ENCODE results near the gene ZCCHC8. TPM values are rescaled to one million over a fixed set of nuclear protein-coding genes. Genes with fewer than 3 reads are reported as not detected.
"Not testable (repeated sequence)": the region's sequence is repeated elsewhere in the genome, so short reads cannot be mapped to it uniquely, and the experiment has no call there.

ZCCHC8 gene
- total RNA-seq, 1 experiment from 2014 or later: 41.8 TPM

- no TSS peak for BruUV-seq (replicated peaks)
- DNase-seq (ENCODE audit: unreplicated experiment): peak; percentile 88
- no peak for TF ChIP-seq CTCF (IDR thresholded peaks at IDR 0.05; ENCODE audit: unreplicated experiment)
- intact Hi-C loops (cut with micrococcal nuclease): loop anchor here (1.0 kb wide), 1 partner anchor 14 kb away; no protein-coding TSS in a partner anchor
- CTCF ChIA-PET: no interaction called here
- H3K4me1 Mint-ChIP-seq (ENCODE audit: insufficient read depth, unreplicated experiment): peaks cover 22% of the 10 kb centered on the region
- POLR2A ChIA-PET: interaction anchor here (0.6 to 3.1 kb wide), 10 partner anchors 12 to 89 kb away, joined by 3 to 21 read pairs (median 3); partner anchors contain the start of genes KNTC1 and RSRC2
- peaks cover 8% of the 10 kb centered on the region for H3K36me3 Mint-ChIP-seq (ENCODE audit: insufficient read depth, unreplicated experiment)
- no peak overlapping the region for H3K27ac Mint-ChIP-seq (ENCODE audit: low read depth, unreplicated experiment)
- peak overlapping the region; percentile 13 for H3K4me3 Mint-ChIP-seq (ENCODE audit: unreplicated experiment)
- no peaks in the 10 kb centered on the region for H3K27me3 Mint-ChIP-seq (ENCODE audit: insufficient read depth, unreplicated experiment)
- no peaks in the 10 kb centered on the region for H3K9me3 Mint-ChIP-seq (ENCODE audit: unreplicated experiment)
These were observed 63.0 kb downstream of the ZCCHC8 start for GRCh38 chr12:122437656-122438121.

- H3K4me3 Mint-ChIP-seq (ENCODE audit: unreplicated experiment): no peak overlapping the region
- intact Hi-C loops (cut with micrococcal nuclease): no loop called here
- H3K9me3 Mint-ChIP-seq (ENCODE audit: unreplicated experiment): no peaks in the 10 kb centered on the region
- ChIA-PET CTCF (interaction anchor here (0.6 to 0.9 kb wide), 2 partner anchors 8 to 59 kb away, joined by 3 to 6 read pairs; no protein-coding TSS in a partner anchor), POLR2A (interaction anchor here (0.7 to 1.4 kb wide), 6 partner anchors 10 to 66 kb away, joined by 3 to 4 read pairs (median 3); partner anchors contain the start of genes CLIP1 and ZCCHC8)
- H3K36me3 Mint-ChIP-seq (ENCODE audit: insufficient read depth, unreplicated experiment): peaks cover 1% of the 10 kb centered on the region
- BruUV-seq (replicated peaks): no TSS peak
- H3K4me1 Mint-ChIP-seq (ENCODE audit: insufficient read depth, unreplicated experiment): peaks cover 22% of the 10 kb centered on the region
- H3K27ac Mint-ChIP-seq (ENCODE audit: low read depth, unreplicated experiment): no peak overlapping the region
- DNase-seq (ENCODE audit: unreplicated experiment): no peak
- no peaks in the 10 kb centered on the region for H3K27me3 Mint-ChIP-seq (ENCODE audit: insufficient read depth, unreplicated experiment)
- TF ChIP-seq CTCF (IDR thresholded peaks at IDR 0.05; ENCODE audit: unreplicated experiment): no peak
These were observed 65.5 kb downstream of the ZCCHC8 start for GRCh38 chr12:122435186-122435585.

- H3K4me3 Mint-ChIP-seq (ENCODE audit: unreplicated experiment); DNase-seq (ENCODE audit: unreplicated experiment); BruUV-seq (replicated peaks); intact Hi-C loops (cut with micrococcal nuclease); H3K27me3 Mint-ChIP-seq (ENCODE audit: insufficient read depth, unreplicated experiment); H3K36me3 Mint-ChIP-seq (ENCODE audit: insufficient read depth, unreplicated experiment); H3K4me1 Mint-ChIP-seq (ENCODE audit: insufficient read depth, unreplicated experiment); H3K9me3 Mint-ChIP-seq (ENCODE audit: unreplicated experiment); H3K27ac Mint-ChIP-seq (ENCODE audit: low read depth, unreplicated experiment): not testable (repeated sequence)
- ChIA-PET CTCF (interaction anchor here (0.7 to 1.6 kb wide), 2 partner anchors 18 to 25 kb away, joined by 4 to 6 read pairs; no protein-coding TSS in a partner anchor), POLR2A (interaction anchor here (1.2 kb wide), 1 partner anchor 11 kb away, joined by 3 read pairs; no protein-coding TSS in a partner anchor)
These were observed 71.7 kb downstream of the ZCCHC8 start for GRCh38 chr12:122429043-122429442.

GRCh38 chr12:122427403-122427802 is 73.3 kb downstream of the ZCCHC8 start:
- no peak for DNase-seq (ENCODE audit: unreplicated experiment)
- intact Hi-C loops (cut with micrococcal nuclease): no loop called here
- Mint-ChIP-seq H3K9me3 (ENCODE audit: unreplicated experiment) (no peaks in the 10 kb centered on the region), H3K4me3 (ENCODE audit: unreplicated experiment) (no peak overlapping the region), H3K4me1 (ENCODE audit: insufficient read depth, unreplicated experiment) (peaks cover 4% of the 10 kb centered on the region), H3K27me3 (ENCODE audit: insufficient read depth, unreplicated experiment) (no peaks in the 10 kb centered on the region), H3K27ac (ENCODE audit: low read depth, unreplicated experiment) (no peak overlapping the region), H3K36me3 (ENCODE audit: insufficient read depth, unreplicated experiment) (no peaks in the 10 kb centered on the region)
- ChIA-PET CTCF (interaction anchor here (0.6 to 0.9 kb wide), 4 partner anchors 8 to 476 kb away, joined by 3 read pairs; no protein-coding TSS in a partner anchor), POLR2A (interaction anchor here (0.6 to 2.9 kb wide), 2 partner anchors 27 to 44 kb away, joined by 3 to 11 read pairs; no protein-coding TSS in a partner anchor)
- no peak for TF ChIP-seq CTCF (IDR thresholded peaks at IDR 0.05; ENCODE audit: unreplicated experiment)
- no TSS peak for BruUV-seq (replicated peaks)

All from MCF 10A (cell line).